Kidney (tissue), 14 donors: ENCODE measurements around the gene SLC35F1. TPM values are rescaled to one million over a fixed set of nuclear protein-coding genes. Genes with fewer than 3 reads are reported as not detected.

Experiments
- DNase-seq, 5 donors: peaks; one replicate each; pipeline ENCODE4 v3.0.0-alpha.2; 2013 to 2020
- FAIRE-seq: peaks from 2 replicates; lab custom pipeline; 2012; peaks lifted over from hg19 to GRCh38; lab: Jason Lieb, UNC
- H3K27ac ChIP-seq, 2 donors: one replicate each; pipeline ENCODE4 v1.7.0; 2013; ENCODE audit warnings: low read depth in 2 of 2, low read length in 2 of 2, inconsistent platforms in 1 of 2
- H3K27me3 ChIP-seq: one replicate; pipeline ENCODE4 v1.7.1; 2013; ENCODE audit warnings: low read length, inconsistent platforms; ENCODE audit not compliant: control insufficient read depth, insufficient read depth
- H3K36me3 ChIP-seq, 3 donors: one replicate each; pipeline versions ENCODE4 v1.7.0 to v1.7.1; 2013; ENCODE audit warnings: low read length in 3 of 3, control low read depth in 1 of 3, inconsistent platforms in 1 of 3; ENCODE audit not compliant: insufficient read depth in 3 of 3, control insufficient read depth in 2 of 3
- H3K4me1 ChIP-seq, 3 donors: one replicate each; pipeline versions ENCODE4 v1.7.0 to v1.7.1; 2013; ENCODE audit warnings: low read length in 3 of 3, inconsistent platforms in 1 of 3, low read depth in 1 of 3; ENCODE audit not compliant: control insufficient read depth in 2 of 3, insufficient read depth in 2 of 3
- H3K4me3 ChIP-seq, 3 donors: one replicate each; pipeline versions ENCODE4 v1.7.0 to v1.8.1; 2013; ENCODE audit warnings: low read length in 3 of 3, control low read depth in 1 of 3, inconsistent platforms in 1 of 3
- H3K9ac ChIP-seq, 3 donors: one replicate each; pipeline versions ENCODE4 v1.7.0 to v1.7.1; 2013; ENCODE audit warnings: low read length in 3 of 3, control low read depth in 1 of 3, inconsistent platforms in 1 of 3
- H3K9me3 ChIP-seq, 3 donors: one replicate each; pipeline versions ENCODE4 v1.7.0 to v1.7.1; 2013; ENCODE audit warnings: low read length in 3 of 3, control low read depth in 1 of 3, inconsistent platforms in 1 of 3; ENCODE audit not compliant: control insufficient read depth in 2 of 3, insufficient read depth in 1 of 3
- CTCF ChIP-seq: IDR thresholded peaks from 3 replicates; pipeline ENCODE4 v1.5.1; 2012; ENCODE audit warnings: mild to moderate bottlenecking, moderate library complexity, borderline replicate concordance; ENCODE audit not compliant: insufficient read depth; ENCODE audit errors: extremely low read depth
- intact Hi-C: fragments of 100-400 bp; cut with DNase I; formaldehyde crosslinking; loops from one replicate; pipeline ENCODE4 v1.11.1; 2022
- polyA plus RNA-seq: library from polyadenylated mRNA; stranded (reverse); fragments of 350-450 nt; fragmentation: Illumina TruSeq; extraction: RNeasy Lipid Tissue Mini Kit (QIAGEN cat#74804); gene quantifications from one replicate; pipeline ENCODE4 v1.2.3, GENCODE V29; 2014; ENCODE audit warnings: low read depth, low replicate concordance; ENCODE audit not compliant: insufficient read depth
- total RNA-seq: library from RNA; stranded (reverse); fragmentation: NEBNext Ultra II Directional; extraction: Animal tissue kit (Norgen Biotek cat#: 25700); gene quantifications from one replicate; pipeline ENCODE4 v1.2.1, GENCODE V29; 2021
- donor health status: control.
- donor health status: control.
- donor health status: control.
- donor health status: control.
- donor health status: control.
- donor health status: DM: yes; HTN: yes; CAD: no.
- donor health status: Normal renal cell carcinoma (clear cell type).

Gene SLC35F1
- total and polyA plus RNA-seq, 2 donors from 2014 or later: 0.28 to 0.63 TPM

GRCh38 chr6:118354641-118355040 lies 447.6 kb downstream of the SLC35F1 start:
- no peak for FAIRE-seq

GRCh38 chr6:118356054-118356453 lies 449.0 kb downstream of the SLC35F1 start:
- Histone ChIP-seq H3K27ac (no peak overlapping the region), H3K9me3 (peaks cover 0 to 2% (median 0%) of the 10 kb centered on the region in 3 donors), H3K4me3 (no peak overlapping the region), H3K36me3 (no peaks in the 10 kb centered on the region), H3K4me1 (no peaks in the 10 kb centered on the region), H3K27me3 (no peaks in the 10 kb centered on the region), H3K9ac (no peak overlapping the region)
- DNase-seq (no peak), FAIRE-seq (no peak)
- no peak for TF ChIP-seq CTCF
- intact Hi-C loops: no loop called here

More at GRCh38 chr6:118354641-118355040, 447.6 kb downstream of the SLC35F1 start:
- H3K36me3 ChIP-seq: no peaks in the 10 kb centered on the region
- TF ChIP-seq CTCF: no peak
- H3K27ac ChIP-seq: no peak overlapping the region
- no peaks in the 10 kb centered on the region for H3K27me3 ChIP-seq
- no peak overlapping the region for H3K4me3 ChIP-seq
- no peak for DNase-seq
- H3K4me1 ChIP-seq: no peaks in the 10 kb centered on the region
- no peaks in the 10 kb centered on the region for H3K9me3 ChIP-seq
- no peak overlapping the region for H3K9ac ChIP-seq
- intact Hi-C loops: no loop called here

- no peak overlapping the region for H3K4me3 ChIP-seq
- no peaks in the 10 kb centered on the region for H3K27me3 ChIP-seq
- no peaks in the 10 kb centered on the region for H3K4me1 ChIP-seq
- H3K9me3 ChIP-seq: peaks cover 0 to 2% (median 0%) of the 10 kb centered on the region in 3 donors
- intact Hi-C loops: no loop called here
- H3K36me3 ChIP-seq: no peaks in the 10 kb centered on the region
- no peak overlapping the region for H3K9ac ChIP-seq
- H3K27ac ChIP-seq: no peak overlapping the region
- no peak for FAIRE-seq
- TF ChIP-seq CTCF: no peak
- DNase-seq: no peak
Measured at GRCh38 chr6:118356686-118357085, 449.6 kb downstream of the SLC35F1 start.

Other genes with a start within 250 kb of the SLC35F1 start
- gene NUS1, start 231.8 kb upstream of the SLC35F1 start, total RNA-seq: 35.8 TPM
- gene NUS1, start 231.8 kb upstream of the SLC35F1 start, polyA plus RNA-seq: 21.4 TPM